Measurements from ENCODE around the gene TRHDE. TPM values are rescaled to one million over a fixed set of nuclear protein-coding genes. Genes with fewer than 3 reads are reported as not detected.

The TRHDE gene
- total and polyA plus RNA-seq, 2 donors (not counting 3 experiments of a cell fraction or from before 2014, with no cell fraction given) = not detected

- no peak overlapping the region for H3K4me3 ChIP-seq (replicated peaks in 1 of 3; ENCODE audit: insufficient read depth in 1 of 3, low read depth in 1 of 3, low read length in 3 of 3)
- H3K9ac ChIP-seq (replicated peaks; ENCODE audit: extremely low read depth, insufficient read depth, low read length) = no peak overlapping the region
- CTCF ChIA-PET = no interaction called here
- H3K36me3 ChIP-seq (ENCODE audit: control insufficient read depth in 2 of 2, extremely low read depth in 1 of 2, insufficient read depth in 2 of 2, low read length in 2 of 2) = no peaks in the 10 kb centered on the region
- POLR2A ChIA-PET = no interaction called here
- no peak overlapping the region for H3K4me2 ChIP-seq (ENCODE audit: insufficient read depth, low read length)
- no TSS peak for BruUV-seq (replicated peaks)
- no peaks in the 10 kb centered on the region for H3K27me3 ChIP-seq (ENCODE audit: control insufficient read depth in 2 of 2, insufficient read depth in 2 of 2, low read length in 2 of 2)
- FAIRE-seq = no peak
- H3K4me1 ChIP-seq (ENCODE audit: control insufficient read depth, extremely low read depth, insufficient read depth, low read length) = no peaks in the 10 kb centered on the region
- peaks cover 3% of the 10 kb centered on the region for H3K9me3 ChIP-seq (replicated peaks; ENCODE audit: control insufficient read depth, insufficient read depth, low read length)
- no peak overlapping the region for H3K27ac ChIP-seq (ENCODE audit: insufficient read depth, low read depth, low read length)
- H4K20me1 ChIP-seq (replicated peaks; ENCODE audit: control insufficient read depth, extremely low read depth, insufficient read depth, low read length) = no peaks in the 10 kb centered on the region
- intact Hi-C loops (cut with micrococcal nuclease) (no loop called here), dilution Hi-C loops (cut with MboI; ENCODE audit: extremely low pct_ligation_motif_present, low sequenced_read_pairs) (no loop called here)
- TF ChIP-seq MAX (IDR thresholded peaks at IDR 0.05; ENCODE audit: insufficient read depth, insufficient read length) = no peak
- TF ChIP-seq POLR2A (IDR thresholded peaks at IDR 0.05; ENCODE audit: low read depth, low read length) = no peak
- TF ChIP-seq POLR2AphosphoS5 (IDR thresholded peaks at IDR 0.05; ENCODE audit: insufficient read depth, low read depth, low read length) = no peak
- no peak for TF ChIP-seq EZH2 (IDR thresholded peaks at IDR 0.05; ENCODE audit: borderline replicate concordance, low read depth, low read length, severe bottlenecking)
- TF ChIP-seq MYC (IDR thresholded peaks at IDR 0.05; ENCODE audit: low read depth, low read length) = no peak
- TF ChIP-seq CTCF (IDR thresholded peaks at IDR 0.05; ENCODE audit: extremely low read depth in 1 of 2, insufficient read depth in 1 of 2, low read depth in 1 of 2, low read length in 2 of 2) = no peak
- TF ChIP-seq JUN (IDR thresholded peaks at IDR 0.05; ENCODE audit: borderline replicate concordance, insufficient read depth, insufficient read length, low read depth) = no peak
- TF ChIP-seq GATA2 (IDR thresholded peaks at IDR 0.05; ENCODE audit: insufficient read depth, insufficient read length, low read depth, low read length) = no peak
- no peak for TF ChIP-seq FOS (IDR thresholded peaks at IDR 0.05; ENCODE audit: borderline replicate concordance, insufficient read depth, low read length)
- H3K79me2 ChIP-seq (ENCODE audit: control insufficient read depth, insufficient read depth, low read length) = no peaks in the 10 kb centered on the region
- H2AFZ ChIP-seq (ENCODE audit: low read depth, low read length) = no peak overlapping the region
- no peaks in the 10 kb centered on the region for H3K9me1 ChIP-seq (replicated peaks; ENCODE audit: control insufficient read depth, extremely low read depth, insufficient read depth, low read length)
- DNase-seq (ENCODE audit: low read depth, low spot score) = no peak
These were observed 116.2 kb downstream of the TRHDE start for GRCh38 chr12:72388322-72388721.
